IMR-90 (cell line): ENCODE results near the gene FAM162B.

Experiments used
- CEBPB ChIP-seq: IDR thresholded peaks from 2 replicates; pipeline ENCODE4 v1.6.1; 2012; ENCODE audit warnings: low read depth, low read length, improper control_type of control experiment
- CHD1 ChIP-seq: IDR thresholded peaks from 2 replicates; pipeline ENCODE4 v1.6.1; 2012; ENCODE audit warnings: low read depth, low read length, improper control_type of control experiment
- ELK1 ChIP-seq: fragments of 150-350 bp; IDR thresholded peaks from 2 replicates; pipeline ENCODE4 v1.6.1; 2016; ENCODE audit warnings: low read depth, mild to moderate bottlenecking, low read length, moderate library complexity, borderline replicate concordance
- FOS ChIP-seq: fragments of 150-350 bp; IDR thresholded peaks from 2 replicates; pipeline ENCODE4 v1.6.1; 2016; ENCODE audit warnings: low read depth, low read length
- MAFK ChIP-seq: IDR thresholded peaks from 2 replicates; pipeline ENCODE4 v1.6.1; 2012; ENCODE audit warnings: low read depth, low read length, improper control_type of control experiment
- MXI1 ChIP-seq: IDR thresholded peaks from 2 replicates; pipeline ENCODE4 v1.6.1; 2012; ENCODE audit warnings: low read depth, mild to moderate bottlenecking, low read length, moderate library complexity, borderline replicate concordance
- POLR2A ChIP-seq: IDR thresholded peaks from 2 replicates; pipeline ENCODE4 v1.6.1; 2012; ENCODE audit warnings: mild to moderate bottlenecking, low read depth, low read length
- RAD21 ChIP-seq: IDR thresholded peaks from 2 replicates; pipeline ENCODE4 v1.6.1; 2012; ENCODE audit warnings: low read length, improper control_type of control experiment
- RCOR1 ChIP-seq: IDR thresholded peaks from 2 replicates; pipeline ENCODE4 v1.6.1; 2012; ENCODE audit warnings: mild to moderate bottlenecking, low read length, improper control_type of control experiment; ENCODE audit not compliant: insufficient replicate concordance
- SMC3 ChIP-seq: fragments of 150-350 bp; IDR thresholded peaks from 2 replicates; pipeline ENCODE4 v1.6.1; 2016; ENCODE audit warnings: low read depth, mild to moderate bottlenecking, antibody characterized with exemption, low read length, moderate library complexity
- USF2 ChIP-seq: fragments of 150-350 bp; IDR thresholded peaks from 2 replicates; pipeline ENCODE4 v1.6.1; 2017; ENCODE audit warnings: mild to moderate bottlenecking, antibody characterized with exemption, low read length, low read depth
- TF ChIP-seq, protein P1 (sequence below): conservative IDR thresholded peaks from 2 replicates; pipeline ENCODE4 v1.5.1; 2012; ENCODE audit warnings: mild to moderate bottlenecking, low read depth, low read length, improper control_type of control experiment

GRCh38 chr6:116772450-116772849 lies 6.9 kb upstream of the FAM162B start:
- TF ChIP-seq CHD1: no peak
- TF ChIP-seq, protein P1, sequence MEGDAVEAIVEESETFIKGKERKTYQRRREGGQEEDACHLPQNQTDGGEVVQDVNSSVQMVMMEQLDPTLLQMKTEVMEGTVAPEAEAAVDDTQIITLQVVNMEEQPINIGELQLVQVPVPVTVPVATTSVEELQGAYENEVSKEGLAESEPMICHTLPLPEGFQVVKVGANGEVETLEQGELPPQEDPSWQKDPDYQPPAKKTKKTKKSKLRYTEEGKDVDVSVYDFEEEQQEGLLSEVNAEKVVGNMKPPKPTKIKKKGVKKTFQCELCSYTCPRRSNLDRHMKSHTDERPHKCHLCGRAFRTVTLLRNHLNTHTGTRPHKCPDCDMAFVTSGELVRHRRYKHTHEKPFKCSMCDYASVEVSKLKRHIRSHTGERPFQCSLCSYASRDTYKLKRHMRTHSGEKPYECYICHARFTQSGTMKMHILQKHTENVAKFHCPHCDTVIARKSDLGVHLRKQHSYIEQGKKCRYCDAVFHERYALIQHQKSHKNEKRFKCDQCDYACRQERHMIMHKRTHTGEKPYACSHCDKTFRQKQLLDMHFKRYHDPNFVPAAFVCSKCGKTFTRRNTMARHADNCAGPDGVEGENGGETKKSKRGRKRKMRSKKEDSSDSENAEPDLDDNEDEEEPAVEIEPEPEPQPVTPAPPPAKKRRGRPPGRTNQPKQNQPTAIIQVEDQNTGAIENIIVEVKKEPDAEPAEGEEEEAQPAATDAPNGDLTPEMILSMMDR: no peak
- TF ChIP-seq POLR2A: no peak
- no peak for TF ChIP-seq USF2
- no peak for TF ChIP-seq SMC3
- peak; percentile 70 for TF ChIP-seq MAFK
- TF ChIP-seq CEBPB: no peak
- no peak for TF ChIP-seq RAD21
- TF ChIP-seq ELK1: no peak
- TF ChIP-seq RCOR1: no peak
- no peak for TF ChIP-seq FOS
- TF ChIP-seq MXI1: no peak
